NCI-H2227 (cell line): Measurements from ENCODE around the gene NNAT.
A peak's percentile ranks its signal among the peaks of the same experiment; 100 is the strongest.

Source experiments
- DNase-seq: peaks from one replicate; lab custom pipeline; 2025; ENCODE audit not compliant: unreplicated experiment; lab: John Stamatoyannopoulos, UW

NNAT gene

GRCh38 chr20:37565134-37565811 lies 44.2 kb downstream of the NNAT start:
- DNase-seq: peak; percentile 71

DNA sequence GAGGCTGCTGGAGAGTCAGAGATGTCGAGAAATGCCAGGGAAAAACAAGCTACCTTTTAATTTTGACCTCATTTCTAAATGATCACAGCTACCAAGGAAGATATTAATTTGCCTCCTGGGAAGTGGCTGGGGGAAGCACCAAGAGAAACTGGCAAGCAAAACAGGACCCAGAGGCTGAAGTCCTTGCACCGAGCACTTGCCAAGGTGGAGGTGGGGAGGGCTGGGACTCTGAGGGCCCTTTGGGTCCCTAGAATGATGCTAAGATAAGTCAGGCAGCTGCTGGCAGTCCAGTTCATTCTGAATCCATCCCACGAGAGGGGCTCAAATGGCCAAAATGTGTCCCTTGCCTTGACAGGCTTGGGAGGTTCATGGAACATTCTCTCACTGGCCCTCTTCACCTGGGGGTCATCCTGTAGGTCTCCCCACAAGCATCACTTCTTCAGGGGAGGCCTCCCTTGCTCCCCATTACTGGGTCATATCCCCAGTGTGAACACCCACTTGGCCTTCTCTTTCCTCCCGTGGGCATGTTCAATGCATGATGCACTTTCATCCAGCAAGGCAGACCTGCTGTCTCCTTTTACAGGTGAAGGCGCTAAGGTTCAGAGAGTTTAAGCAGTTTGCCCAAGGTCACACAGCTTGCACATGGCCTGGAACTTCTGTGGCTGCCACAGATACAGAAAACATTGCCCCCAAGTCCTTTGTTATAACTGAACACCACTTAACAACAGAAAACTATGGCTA lies 45.7 kb downstream of the NNAT start:
- DNase-seq: no peak

DNA sequence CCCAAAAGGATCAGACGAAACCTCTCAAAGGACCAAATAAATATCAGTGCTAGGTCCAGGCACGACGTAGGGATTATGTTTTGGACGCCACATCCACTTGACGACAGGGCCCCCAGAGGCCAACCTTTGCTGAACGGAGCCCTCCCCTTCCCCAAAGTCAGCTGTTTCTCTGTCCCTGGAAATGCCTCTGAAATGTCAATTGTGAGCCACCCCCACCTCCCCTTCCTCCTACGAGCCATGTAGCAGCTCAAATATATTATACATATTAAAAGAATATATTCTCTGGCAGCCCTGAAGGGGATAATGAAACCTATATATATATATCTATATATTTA lies 46.2 kb downstream of the NNAT start:
- DNase-seq: peak; percentile 62

DNA sequence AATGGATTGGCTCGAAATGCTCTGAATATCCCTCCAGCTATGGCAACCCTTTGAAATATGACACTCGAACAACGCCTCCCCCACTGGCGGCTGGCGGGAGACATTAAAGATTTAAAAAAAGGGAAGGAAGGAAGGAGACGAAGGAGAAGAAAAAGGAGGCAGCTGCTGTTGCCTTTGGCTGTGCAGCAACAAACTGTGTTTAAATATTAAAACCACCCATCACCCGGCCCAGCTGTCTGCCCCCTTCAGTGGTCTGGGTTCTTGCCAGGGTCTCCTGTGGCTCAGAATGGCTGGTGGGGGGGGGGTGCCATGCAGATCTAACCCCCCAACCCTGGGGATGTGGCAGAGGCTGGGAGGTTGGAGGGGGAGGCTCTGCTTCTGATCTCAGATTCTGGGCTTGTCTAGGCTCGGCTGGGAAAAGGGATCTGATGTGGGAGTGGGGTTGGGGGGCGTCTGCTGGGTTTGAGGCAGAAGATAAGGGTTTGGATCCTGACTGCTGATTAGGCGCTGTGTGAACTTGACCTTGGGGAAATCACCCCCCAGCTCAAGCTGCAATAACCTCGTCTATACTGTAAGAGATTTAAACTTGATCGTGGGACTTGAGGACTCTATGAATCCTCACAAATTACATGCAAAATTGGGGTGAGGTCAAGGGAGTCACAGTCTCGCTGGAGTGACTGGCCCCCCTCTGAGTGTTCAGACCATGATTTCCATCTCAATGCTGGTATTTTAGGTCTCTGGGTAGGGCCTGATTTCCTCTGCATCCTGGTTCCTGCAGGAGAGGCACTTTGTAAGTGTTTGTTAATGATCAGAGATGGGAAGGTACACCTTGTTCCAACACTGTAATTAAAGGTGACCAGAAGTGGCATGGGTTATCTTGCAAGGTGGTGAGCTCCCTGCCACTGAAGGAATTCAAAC lies 46.9 kb downstream of the NNAT start:
- peak; percentile 74 for DNase-seq

DNA sequence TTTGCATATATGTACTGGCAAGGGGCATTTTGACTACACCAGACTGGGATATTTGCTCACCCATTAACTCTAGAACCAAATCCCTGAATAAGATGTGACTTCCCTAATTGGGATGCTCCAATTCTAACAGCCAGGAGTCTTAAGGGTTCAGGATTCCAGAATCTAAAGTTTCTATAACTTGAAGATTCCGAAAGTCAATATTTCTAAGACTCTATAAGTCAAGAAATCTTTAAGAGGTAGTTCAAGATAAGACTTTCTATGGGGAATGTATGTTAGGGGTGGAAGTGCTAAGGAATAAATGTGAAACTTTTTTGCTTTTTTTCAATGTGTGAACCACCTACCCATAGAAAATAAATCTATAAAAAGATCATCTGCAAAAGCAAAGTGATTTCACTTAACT lies 49.4 kb downstream of the NNAT start:
- no peak for DNase-seq

DNA sequence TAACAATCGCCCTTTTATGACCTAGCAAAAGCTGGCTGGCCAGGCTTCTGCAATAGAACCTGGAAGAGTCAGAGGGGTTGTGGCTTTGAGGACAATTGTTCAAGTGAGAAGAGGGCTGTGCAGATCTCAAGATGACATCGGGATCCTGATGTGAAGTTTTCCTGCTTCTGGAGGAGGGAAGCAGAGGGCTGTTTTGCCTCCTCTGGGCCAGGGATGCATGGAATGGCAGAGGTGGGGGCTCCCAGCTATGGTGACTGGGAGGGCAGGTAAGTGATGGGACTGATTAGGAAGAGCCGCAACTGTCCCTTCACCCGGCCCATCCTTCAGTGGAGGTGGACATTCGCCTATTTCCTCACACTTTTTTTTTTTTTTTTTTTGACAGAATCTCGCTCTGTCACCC lies 50.0 kb downstream of the NNAT start:
- DNase-seq: no peak
